GM19351 (cell line): Measurements from ENCODE around the gene HHAT.

Experiments
- ATAC-seq: cut with Tn5 transposase; IDR thresholded peaks from one replicate; pipeline ENCODE4 v1.9.1; 2021; ENCODE audit warnings: mild to moderate bottlenecking, moderate library complexity; ENCODE audit not compliant: unreplicated experiment

Gene HHAT

DNA sequence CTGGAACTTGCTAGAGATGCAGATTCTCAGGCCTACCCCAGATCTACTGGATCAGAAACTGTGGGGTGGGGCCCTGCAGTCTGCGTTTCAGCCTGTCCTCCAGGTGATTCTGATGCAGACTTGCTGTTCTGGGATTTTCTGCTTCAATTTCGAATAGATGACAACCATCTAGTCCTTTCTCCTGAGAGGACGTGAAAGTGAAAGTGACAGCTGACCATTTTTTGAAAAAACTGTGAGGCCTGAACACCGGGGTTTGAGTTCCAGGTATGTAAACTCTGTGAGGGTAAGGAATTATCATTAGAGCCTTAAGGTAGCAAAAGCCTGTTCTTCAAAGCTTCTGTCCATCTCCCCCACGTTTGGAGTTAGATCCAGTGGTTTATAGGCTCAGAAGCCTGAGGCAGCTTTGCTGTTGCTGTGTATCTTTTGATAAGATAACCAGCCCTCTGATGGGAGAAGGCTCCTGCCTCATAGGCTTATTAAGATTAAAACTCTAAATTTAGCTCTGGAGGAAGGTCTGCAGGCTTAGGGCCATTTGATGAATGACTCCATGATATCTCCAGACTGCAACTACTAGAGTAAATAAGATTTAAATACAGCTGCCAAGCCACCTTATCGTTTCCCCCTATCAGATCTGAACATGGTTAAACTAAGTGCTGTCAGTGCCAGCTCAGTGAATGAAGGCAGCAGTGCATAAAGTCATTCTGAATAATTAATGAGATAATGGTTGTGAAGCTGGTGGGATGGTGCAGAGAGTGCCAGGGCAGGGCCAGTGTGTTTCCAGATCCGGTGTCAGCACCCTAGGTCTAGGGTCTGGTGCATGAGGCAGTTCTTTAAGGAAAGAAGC, 335.2 kb downstream of the HHAT start:
- peak; percentile 55 for ATAC-seq

DNA sequence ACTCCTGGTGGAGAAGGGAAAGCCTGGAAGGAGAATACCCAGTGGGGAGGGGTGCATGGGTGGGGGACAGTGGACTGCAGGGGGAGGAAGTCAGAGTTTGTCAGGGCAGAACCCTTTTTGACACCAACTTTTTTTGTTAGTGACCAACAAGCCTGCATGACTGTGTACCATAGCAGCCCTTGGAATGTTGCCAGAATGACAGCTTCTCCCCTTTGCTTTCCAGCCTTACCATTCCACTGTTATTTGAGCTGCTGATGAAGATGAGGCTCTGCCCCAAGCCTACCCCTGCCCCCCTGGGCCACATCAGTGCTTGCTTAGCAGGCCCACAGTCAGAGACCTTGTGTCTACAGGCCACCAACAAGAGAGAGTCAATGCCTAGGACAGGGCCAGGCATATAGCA, 341.2 kb downstream of the HHAT start:
- ATAC-seq: no peak

DNA sequence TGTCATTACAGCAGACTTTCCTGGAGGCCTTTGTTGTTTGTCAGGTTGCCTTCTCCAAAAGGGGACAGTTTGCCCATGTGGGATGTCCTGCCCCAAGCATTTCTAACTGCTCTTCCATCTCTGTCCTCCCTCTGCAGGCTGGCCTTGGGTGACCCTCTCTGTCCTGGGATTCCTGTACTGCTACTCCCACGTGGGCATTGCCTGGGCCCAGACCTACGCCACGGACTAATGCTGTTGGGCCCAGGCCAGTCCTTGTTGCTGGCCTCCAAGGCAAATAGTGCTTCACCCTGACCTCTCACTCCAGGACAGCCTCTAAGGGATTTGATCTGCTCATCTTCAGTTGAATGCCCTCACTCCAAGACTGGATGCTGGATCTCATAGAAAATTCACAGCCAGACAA, 345.4 kb downstream of the HHAT start:
- ATAC-seq: no peak

DNA sequence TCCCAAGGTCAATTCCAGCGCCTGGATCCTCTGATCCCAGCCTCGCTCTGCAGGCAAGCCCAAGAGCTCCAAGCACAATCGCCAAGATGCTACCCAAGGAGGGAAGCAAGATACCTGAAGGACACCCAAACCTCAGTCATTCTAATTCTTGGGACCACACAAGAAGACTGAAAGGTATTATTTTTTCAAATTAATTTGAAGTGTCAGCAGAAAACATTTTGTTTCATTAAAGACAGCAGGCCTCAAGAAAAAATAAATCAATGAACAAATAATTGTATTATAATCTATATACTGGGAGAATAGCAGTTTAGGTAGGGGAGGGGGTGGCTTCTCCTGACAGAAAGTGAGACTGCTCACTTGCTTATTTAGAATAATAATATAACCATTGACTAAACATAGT, 347.8 kb downstream of the HHAT start:
- no peak for ATAC-seq

DNA sequence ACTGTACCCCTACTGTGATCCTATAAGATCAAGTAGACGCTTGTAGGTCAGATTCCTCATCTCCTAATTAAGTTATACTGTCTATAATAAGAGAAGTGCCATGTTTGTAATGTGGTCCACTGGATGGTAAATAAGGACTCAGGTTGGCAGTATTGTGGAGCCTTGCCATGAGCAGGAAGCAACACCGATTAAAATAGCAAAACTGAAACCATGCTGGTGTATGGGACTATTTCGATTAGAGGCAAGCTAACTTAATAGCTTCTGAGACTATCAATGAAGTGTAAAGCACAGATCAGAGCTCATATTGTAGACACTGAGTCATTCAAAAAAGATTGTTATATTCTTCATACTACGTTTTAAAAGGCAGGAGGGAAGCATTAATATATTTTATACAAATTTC, 348.8 kb downstream of the HHAT start:
- peak; percentile 83 for ATAC-seq

DNA sequence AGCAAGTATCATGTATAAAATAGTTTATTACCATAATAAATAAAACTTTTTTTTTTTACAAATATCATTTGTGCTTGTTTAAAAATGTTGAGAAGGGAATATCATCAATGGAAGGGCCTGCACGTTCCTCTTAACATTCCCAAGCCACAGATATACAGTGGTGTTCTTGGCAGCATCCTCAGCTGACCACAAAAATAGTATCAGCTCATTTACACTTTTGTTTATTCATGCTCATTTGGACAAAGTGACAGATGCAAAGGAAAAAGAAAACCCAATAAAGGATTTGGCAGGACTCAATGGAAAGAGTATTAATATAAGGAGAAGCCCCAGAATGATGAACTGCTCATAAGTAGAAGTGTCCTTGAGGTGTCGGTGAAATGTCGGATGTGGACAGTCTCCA, 349.6 kb downstream of the HHAT start:
- ATAC-seq: no peak

DNA sequence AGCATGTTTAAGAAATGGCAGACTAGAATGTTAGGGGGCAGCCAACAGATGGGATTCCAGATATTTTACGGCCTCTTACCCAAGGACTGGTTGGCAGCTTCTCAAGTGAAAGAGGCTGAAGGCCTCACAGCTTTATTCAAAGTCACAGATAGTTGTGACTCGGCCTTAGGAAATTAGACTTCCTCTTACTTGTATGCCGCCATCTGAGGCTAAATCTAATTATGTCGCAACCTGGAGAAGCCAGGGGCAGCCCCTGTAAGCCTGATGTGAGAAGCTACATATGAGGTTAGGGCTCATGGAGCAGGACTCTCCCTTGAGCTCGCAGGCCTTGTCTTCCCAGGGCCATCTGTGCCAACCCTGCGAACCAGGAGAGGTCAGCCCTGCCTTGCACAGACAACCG, 352.5 kb downstream of the HHAT start:
- no peak for ATAC-seq

DNA sequence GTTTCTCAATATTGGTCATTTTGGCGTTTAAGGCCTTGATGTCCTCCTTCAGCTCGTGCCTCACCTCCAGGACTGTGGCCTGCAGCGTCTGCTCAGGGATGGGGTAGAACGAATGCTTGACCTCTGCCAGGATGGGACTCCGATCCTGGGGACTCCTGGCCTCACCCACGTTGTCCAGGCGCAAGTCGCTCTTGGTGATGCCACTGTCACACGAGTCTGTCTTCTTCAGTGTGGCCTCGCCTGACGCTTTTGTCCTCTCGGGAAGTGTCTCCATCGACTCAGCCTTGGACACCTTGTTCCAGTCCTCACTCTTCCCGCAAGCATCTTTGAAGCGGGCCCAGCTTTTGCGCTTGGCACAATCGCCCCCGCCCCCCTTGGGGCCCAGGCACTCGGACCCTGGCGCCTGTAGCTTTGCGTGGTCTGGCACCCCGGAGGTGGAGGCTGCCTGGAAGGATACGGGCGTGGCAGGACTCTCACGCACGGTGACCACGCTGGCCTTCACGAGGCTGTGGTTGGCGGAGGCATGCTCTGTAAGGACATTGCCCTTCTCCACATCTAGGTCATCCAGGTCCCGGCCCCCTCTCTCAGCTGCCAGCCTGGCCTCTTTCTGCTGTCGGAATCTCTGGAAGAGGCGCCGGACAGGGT, 354.8 kb downstream of the HHAT start:
- no peak for ATAC-seq

DNA sequence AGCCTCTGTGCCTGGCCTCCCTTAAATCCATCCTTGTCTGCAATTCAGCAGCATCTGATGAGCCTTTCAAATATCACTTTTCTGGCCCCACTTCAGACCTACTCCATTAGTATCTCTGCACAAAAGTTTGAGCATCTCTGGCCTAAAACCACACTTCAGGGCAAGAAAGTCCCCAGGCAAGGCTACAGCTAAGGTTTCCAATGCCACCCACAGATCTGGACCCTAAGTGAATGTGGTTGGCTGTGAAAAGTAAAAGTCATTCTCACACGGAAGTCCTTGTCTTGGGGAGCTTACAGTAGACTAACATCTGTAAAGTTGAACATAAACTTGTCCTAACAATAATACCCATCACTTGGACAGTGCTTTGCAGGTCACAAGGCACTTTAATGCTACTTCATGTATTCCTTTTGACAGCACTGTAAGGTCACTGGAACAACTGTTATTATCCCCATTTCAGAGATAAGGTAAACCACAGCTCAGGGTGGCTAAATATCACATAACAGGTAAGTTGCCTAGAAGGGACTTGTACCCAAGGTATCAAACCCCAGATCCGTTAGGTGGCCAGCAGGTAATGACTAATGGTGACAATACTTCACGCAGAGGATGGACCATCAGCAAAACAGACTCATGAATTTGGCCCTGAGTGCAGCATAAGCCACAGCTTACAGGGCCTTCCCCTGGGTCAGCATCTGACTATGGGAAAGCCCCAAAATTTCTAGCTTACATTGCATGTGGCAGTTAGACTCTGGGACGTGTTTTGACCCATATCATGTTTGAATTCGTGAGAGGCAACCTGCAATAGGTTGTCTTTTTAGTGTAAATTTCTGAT, 356.0 kb downstream of the HHAT start:
- ATAC-seq: peak; percentile 87

DNA sequence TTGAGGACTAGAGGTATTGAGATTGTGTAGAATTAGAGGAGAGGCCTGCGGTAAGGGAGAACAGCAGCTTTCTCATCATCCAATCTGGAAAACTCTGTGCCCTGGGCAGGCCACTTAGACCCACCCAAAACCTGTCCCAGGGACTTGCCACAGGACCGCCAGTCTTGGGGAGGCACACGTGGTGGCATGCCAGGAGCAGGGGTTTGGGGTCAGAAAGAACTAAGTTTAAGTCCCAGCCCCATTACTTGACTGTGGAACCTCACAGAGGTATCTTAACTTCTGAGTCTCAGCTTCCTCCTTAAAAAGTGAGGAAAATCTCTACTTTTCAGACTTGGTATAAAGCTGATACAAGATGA, 356.6 kb downstream of the HHAT start:
- no peak for ATAC-seq

DNA sequence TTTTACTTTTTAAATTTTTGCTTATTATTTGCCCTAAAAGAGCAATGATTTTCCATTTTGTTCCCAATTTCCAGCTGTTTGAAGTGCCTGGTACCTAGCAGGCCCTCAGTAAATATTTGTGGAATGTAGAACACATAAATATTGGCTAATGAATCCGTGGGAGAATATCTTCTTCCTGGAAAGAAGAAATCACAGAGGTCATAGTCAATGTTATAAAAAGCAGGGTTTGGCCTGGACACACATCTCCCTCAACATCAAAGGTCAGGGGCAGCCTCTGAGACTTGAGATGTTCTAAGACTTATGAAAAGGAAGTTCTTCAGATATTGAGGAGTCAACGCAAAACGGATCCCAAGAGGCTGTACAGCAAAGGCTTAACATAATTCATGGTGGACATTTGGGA, 358.1 kb downstream of the HHAT start:
- ATAC-seq: no peak

DNA sequence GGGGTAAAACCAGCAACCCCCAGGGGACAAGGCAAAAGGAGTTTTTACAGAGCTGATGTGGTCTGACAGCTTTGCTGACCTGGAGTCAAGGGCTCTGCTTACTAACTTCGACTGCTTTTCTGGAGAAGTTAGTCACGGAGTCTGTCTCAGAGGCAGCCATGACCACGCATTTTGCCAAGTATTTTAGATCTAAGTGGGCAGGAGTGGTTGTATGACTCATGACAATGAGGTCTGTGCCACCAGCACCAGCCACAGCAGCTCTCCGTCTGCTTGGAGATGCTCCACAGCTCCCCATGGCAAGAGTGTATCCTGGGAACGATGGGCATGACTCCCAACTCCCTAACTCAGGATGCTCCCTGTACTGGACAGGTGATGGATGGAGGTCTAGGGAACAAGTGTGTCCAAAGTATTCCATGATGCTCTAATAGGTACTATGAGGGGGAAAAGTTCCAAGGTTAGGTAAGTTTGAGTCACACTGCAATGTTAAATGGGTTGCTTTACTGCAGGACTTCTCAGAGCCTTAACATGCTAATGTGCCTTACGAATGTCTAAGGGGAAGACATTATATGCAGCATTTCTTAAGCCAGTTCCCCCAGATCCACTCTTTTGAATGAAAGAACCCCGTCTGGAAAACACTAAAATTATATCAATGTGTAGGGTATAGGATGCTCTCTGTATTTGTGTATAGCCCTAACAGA, 359.0 kb downstream of the HHAT start:
- ATAC-seq: no peak

DNA sequence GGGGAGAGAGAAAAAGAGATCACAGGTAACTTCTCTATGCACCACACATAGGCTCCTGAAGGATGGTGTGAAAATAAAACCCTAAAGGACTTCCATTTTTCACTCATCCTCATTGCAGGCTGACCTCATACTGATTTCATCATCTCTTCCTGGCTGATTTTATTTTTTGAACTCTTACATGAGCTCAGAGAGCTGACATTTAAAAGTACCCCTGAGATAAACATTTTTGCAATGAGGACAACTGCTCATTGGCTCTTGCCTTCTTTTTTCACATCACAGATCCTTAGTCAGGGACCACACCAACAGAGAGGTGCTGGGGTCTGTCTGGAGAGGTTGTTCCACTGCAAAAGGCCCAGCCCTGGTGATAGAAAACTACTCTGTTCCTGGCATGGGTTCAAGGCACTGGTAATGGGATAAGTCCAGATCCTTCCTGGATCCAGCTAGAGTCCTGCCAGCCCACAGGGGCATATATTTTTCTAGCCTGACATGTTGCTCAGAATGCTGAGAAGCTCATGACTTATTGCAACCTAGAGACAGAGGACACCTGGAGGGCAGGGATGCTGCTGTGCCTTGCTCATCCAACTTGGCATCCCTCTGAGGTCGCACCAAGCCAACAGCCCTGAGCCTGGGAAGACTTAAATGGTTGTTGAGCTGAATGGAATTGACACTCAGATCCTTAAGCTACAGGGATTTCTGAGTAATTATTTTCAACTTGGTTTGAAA, 360.0 kb downstream of the HHAT start:
- ATAC-seq: no peak

DNA sequence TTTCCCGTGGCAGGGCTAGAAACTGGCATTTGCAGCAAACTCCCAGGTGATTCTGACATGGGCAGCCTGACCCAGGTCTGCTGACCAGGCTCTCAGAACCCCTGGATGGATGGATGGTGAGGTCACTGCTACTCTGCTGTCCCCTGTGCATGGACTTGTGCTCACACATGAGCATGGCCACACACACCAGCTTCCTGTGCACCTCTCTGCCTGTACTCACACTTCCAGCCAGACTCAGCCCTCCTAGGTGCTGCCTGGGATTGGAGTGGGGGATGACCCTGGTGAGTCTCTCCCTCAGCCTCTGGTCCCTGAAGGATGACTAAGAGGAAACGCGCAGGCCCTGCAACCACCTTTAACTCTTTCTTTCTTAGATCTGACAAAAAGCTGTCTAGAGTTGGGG, 361.1 kb downstream of the HHAT start:
- no peak for ATAC-seq

DNA sequence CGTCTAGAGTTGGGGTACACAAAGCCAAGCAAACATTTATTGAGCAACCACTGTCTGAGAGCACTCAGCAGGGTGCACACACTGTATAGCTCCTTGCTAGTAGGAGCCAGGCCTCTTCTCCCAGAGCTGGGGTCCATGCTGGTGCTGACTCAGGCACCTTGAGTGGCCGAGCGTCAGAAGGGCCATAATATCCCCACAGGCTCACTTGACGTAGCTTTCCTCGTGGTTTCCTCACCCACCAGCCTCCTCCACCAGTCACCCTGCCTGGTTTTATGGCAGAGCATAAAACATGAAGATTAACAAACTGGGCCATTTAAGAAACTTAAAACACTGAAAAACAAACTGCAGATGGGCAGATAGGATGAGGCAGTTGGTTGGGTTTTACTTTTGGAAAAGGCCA, 361.5 kb downstream of the HHAT start:
- ATAC-seq: no peak

DNA sequence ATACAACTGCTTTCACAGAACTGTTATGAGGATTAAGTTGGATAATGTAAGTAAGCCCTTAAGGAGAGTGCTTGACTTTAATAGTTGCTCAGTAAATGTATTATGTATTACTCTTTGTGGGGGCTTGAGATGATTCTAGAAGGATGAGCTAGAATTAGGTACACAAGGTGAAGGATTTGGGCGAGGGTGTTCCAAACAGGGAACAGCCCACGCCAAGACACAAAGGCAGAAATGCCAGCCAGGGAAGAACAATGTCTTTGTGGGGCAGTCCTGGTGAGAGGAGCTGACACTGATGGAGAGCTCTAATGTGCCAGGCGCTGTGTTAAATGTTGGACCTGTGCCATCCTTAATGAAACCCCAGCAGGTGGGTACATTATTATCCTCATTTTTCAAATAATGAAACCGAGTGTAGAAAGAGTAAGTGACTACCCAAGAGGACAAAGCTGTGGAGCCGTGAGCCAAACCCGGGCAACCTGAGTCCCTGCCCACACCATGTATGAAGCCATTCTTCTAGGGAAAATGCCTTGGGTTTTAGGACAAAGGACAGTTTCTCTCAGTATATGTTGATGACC, 362.4 kb downstream of the HHAT start:
- no peak for ATAC-seq

DNA sequence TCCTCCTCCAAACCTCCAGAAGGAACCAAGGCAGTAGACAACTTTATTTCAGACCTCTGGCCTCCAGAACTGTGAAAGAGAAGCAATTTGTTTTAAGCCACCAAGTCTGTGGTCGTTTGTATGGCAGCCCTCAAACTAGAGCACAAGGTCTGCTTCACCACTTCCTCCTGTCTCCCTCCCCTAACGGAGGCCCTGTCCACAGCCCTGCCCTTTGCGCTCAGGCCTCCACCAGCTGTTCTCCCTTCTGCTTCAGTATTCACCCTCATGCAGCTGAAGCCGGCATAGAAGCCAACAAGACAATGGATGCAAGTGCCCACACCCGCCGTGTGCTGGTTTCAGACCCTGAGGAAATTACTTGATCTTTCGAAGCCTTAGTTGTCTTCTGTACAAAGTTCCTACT, 364.1 kb downstream of the HHAT start:
- ATAC-seq: peak; percentile 26

DNA sequence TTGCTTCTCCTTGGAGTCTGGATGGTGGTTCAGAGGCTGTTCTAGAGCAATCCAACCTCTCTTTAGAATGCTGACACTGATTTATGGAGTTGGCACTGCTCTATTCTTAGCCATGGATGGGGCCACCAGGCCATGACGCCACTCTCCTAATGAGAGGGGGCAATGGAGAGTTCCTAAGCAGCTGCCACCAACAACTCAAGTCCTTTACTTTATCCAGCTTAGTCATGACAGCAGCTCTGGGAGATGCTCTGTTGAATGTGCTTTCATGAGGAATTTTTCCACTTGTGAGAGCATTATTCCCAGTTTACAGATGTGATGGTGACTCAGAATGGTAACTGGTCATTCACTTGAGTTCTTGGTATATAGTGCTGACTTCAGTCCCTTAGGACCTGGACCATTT, 366.3 kb downstream of the HHAT start:
- ATAC-seq: no peak

DNA sequence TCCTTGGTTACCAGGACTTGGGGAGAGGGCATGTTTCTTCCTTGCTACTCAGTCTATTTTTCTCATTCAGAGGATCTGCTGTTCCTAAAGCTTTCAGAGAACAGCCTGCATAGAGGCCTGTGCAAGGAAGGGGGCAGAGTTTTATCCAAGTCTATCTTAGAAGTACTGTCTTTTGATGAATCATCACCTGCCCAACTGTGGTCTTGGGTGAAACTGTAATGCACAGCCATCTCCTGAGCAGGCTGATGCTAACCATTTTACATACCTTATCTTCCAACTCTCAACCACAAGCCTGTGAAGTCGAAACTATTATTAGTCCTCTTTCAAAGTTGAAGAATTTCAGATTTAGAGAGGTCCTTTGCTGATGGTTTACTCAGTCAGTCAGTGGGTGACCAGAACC, 368.0 kb downstream of the HHAT start:
- ATAC-seq: peak; percentile 97

DNA sequence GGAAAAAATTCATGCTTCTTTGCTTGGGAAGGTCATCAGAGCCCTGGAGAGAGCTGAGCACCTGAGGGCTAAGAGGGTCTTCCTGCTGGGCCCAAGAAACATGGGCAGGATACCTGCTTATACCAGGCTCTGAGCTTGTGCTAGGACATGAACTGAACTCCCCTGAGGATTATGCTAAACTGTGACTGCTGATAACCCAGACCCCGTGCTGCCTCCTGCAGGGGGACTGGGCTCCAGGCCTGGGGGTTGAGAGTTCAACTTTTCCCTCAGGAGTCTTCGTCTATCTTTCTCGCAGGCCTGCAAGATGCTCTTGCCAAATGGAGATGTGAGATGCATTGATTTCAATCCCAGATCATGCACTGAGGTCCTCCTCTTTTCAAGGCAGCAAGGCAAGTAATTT, 368.5 kb downstream of the HHAT start:
- no peak for ATAC-seq
